H9 (cell line): ENCODE results near the gene AP1G2. TPM values are rescaled to one million over a fixed set of nuclear protein-coding genes. Genes with fewer than 3 reads are reported as not detected.

Source experiments
- DNase-seq: peaks from one replicate; pipeline ENCODE4 v3.0.0-alpha.2; 2017
- H2AFZ ChIP-seq: one replicate; pipeline ENCODE4 v1.6.1; 2013; ENCODE audit warnings: mild to moderate bottlenecking, low read length, control low read depth, moderate library complexity
- H2AK5ac ChIP-seq: 2 replicates; pipeline ENCODE4 v1.6.1; 2013; ENCODE audit warnings: low read length, control low read depth, mixed read lengths; ENCODE audit not compliant: insufficient read length
- H2BK120ac ChIP-seq: one replicate; pipeline ENCODE4 v1.6.1; 2013; ENCODE audit warnings: low read depth, mild to moderate bottlenecking, low read length, control low read depth, inconsistent platforms; ENCODE audit not compliant: poor library complexity, severe bottlenecking
- H2BK12ac ChIP-seq: 2 replicates; pipeline ENCODE4 v1.6.1; 2013; ENCODE audit warnings: low read length, control low read depth, mixed read lengths, low read depth; ENCODE audit not compliant: insufficient read length
- H2BK15ac ChIP-seq: 2 replicates; pipeline ENCODE4 v1.6.1; 2013; ENCODE audit warnings: low read depth, low read length, control low read depth
- H2BK20ac ChIP-seq: one replicate; pipeline ENCODE4 v1.6.1; 2013; ENCODE audit warnings: low read depth, mild to moderate bottlenecking, low read length, control low read depth, inconsistent platforms; ENCODE audit not compliant: poor library complexity, severe bottlenecking
- H2BK5ac ChIP-seq: 2 replicates; pipeline ENCODE4 v1.6.1; 2013; ENCODE audit warnings: low read length, control low read depth, mixed read lengths; ENCODE audit not compliant: insufficient read length
- H3K14ac ChIP-seq: 2 replicates; pipeline ENCODE4 v1.6.1; 2013; ENCODE audit warnings: low read length, control low read depth; ENCODE audit not compliant: insufficient read depth
- H3K18ac ChIP-seq: 2 replicates; pipeline ENCODE4 v1.6.1; 2013; ENCODE audit warnings: low read depth, mild to moderate bottlenecking, mixed read lengths, low read length, control low read depth; ENCODE audit not compliant: insufficient read length
- H3K23ac ChIP-seq: 2 replicates; pipeline ENCODE4 v1.6.1; 2013; ENCODE audit warnings: low read length, control low read depth, mixed read lengths, low read depth; ENCODE audit not compliant: insufficient read length
- H3K23me2 ChIP-seq: 2 replicates; pipeline ENCODE4 v1.6.1; 2013; ENCODE audit warnings: low read depth, mild to moderate bottlenecking, mixed read lengths, low read length, control low read depth; ENCODE audit not compliant: insufficient read length, poor library complexity, severe bottlenecking
- H3K27ac ChIP-seq: 2 replicates; pipeline ENCODE4 v1.5.1; 2013; ENCODE audit warnings: low read length, control low read depth, mixed read lengths, low read depth; ENCODE audit not compliant: insufficient read length
- H3K27me3 ChIP-seq: 2 replicates; pipeline ENCODE4 v1.6.1; 2013; ENCODE audit warnings: low read length, control low read depth, inconsistent platforms; ENCODE audit not compliant: insufficient read depth
- H3K4ac ChIP-seq: 2 replicates; pipeline ENCODE4 v1.6.1; 2013; ENCODE audit warnings: low read depth, mild to moderate bottlenecking, control low read depth, inconsistent platforms, low read length, moderate library complexity
- H3K4me1 ChIP-seq: 2 replicates; pipeline ENCODE4 v1.6.1; 2013; ENCODE audit warnings: low read length, control low read depth, inconsistent platforms; ENCODE audit not compliant: insufficient read depth
- H3K4me2 ChIP-seq: 2 replicates; pipeline ENCODE4 v1.6.1; 2013; ENCODE audit warnings: low read length, control low read depth, mixed read lengths; ENCODE audit not compliant: insufficient read length, insufficient read depth
- H3K56ac ChIP-seq: 2 replicates; pipeline ENCODE4 v1.6.1; 2013; ENCODE audit warnings: low read depth, mild to moderate bottlenecking, mixed read lengths, low read length, control low read depth; ENCODE audit not compliant: insufficient read length
- H3K79me1 ChIP-seq: 2 replicates; pipeline ENCODE4 v1.6.1; 2013; ENCODE audit warnings: low read depth, mild to moderate bottlenecking, moderate library complexity, low read length, control low read depth, inconsistent platforms; ENCODE audit not compliant: insufficient read depth, poor library complexity, severe bottlenecking
- H3K79me2 ChIP-seq: 2 replicates; pipeline ENCODE4 v1.6.1; 2013; ENCODE audit warnings: low read length, control low read depth, inconsistent platforms; ENCODE audit not compliant: insufficient read depth
- H3K9ac ChIP-seq: 2 replicates; pipeline ENCODE4 v1.6.1; 2013; ENCODE audit warnings: low read length, control low read depth, mixed read lengths; ENCODE audit not compliant: insufficient read length; ENCODE audit errors: extremely low read depth
- H3K9me3 ChIP-seq: one replicate; pipeline ENCODE4 v1.6.1; 2013; ENCODE audit warnings: low read depth, low read length, inconsistent platforms; ENCODE audit not compliant: control insufficient read depth
- H3T11ph ChIP-seq: one replicate; pipeline ENCODE4 v1.6.1; 2013; ENCODE audit warnings: mild to moderate bottlenecking, low read length, control low read depth, inconsistent platforms
- H4K20me1 ChIP-seq: one replicate; pipeline ENCODE4 v1.6.1; 2013; ENCODE audit not compliant: control insufficient read depth, insufficient read length, insufficient read depth
- H4K5ac ChIP-seq: 2 replicates; pipeline ENCODE4 v1.6.1; 2013; ENCODE audit warnings: low read depth, mild to moderate bottlenecking, mixed read lengths, low read length, control low read depth; ENCODE audit not compliant: insufficient read length
- H4K8ac ChIP-seq: replicated peaks from 2 replicates; pipeline ENCODE4 v1.6.1; 2013; ENCODE audit warnings: low read length, control low read depth, mixed read lengths, low read depth; ENCODE audit not compliant: insufficient read length
- H4K91ac ChIP-seq: 2 replicates; pipeline ENCODE4 v1.6.1; 2013; ENCODE audit warnings: low read depth, mild to moderate bottlenecking, moderate library complexity, mixed read lengths, low read length, control low read depth; ENCODE audit not compliant: insufficient read length
- H3K27ac Mint-ChIP-seq, 3 experiments: 2 replicates in 2 of 3; 3 replicates in 1 of 3; pipeline ENCODE4 v1.8.0; 2020 to 2021; ENCODE audit warnings: mixed read lengths in 3 of 3, mild to moderate bottlenecking in 1 of 3, moderate library complexity in 1 of 3
- H3K27me3 Mint-ChIP-seq: 2 replicates; pipeline ENCODE4 v1.8.0; 2021; ENCODE audit warnings: low read depth, mild to moderate bottlenecking, moderate library complexity, mixed read lengths
- H3K36me3 Mint-ChIP-seq, 3 experiments: 2 replicates in 2 of 3; 3 replicates in 1 of 3; pipeline ENCODE4 v1.8.0; 2020 to 2021; ENCODE audit warnings: low read depth in 3 of 3, mixed read lengths in 3 of 3; ENCODE audit not compliant: insufficient read depth in 1 of 3
- H3K4me1 Mint-ChIP-seq, 2 experiments: 2 replicates each; pipeline ENCODE4 v1.8.0; 2020; ENCODE audit warnings: mixed read lengths in 2 of 2
- H3K4me3 Mint-ChIP-seq, 2 experiments: 2 replicates in 1 of 2; 3 replicates in 1 of 2; pipeline ENCODE4 v1.8.0; 2020 to 2021; ENCODE audit warnings: mild to moderate bottlenecking in 2 of 2, mixed read lengths in 2 of 2, moderate library complexity in 1 of 2
- H3K9me3 Mint-ChIP-seq, 2 experiments: 2 replicates in 1 of 2; 3 replicates in 1 of 2; pipeline ENCODE4 v1.8.0; 2020; ENCODE audit warnings: mild to moderate bottlenecking in 2 of 2, mixed read lengths in 2 of 2, moderate library complexity in 1 of 2
- WGBS: extraction: QIAGEN DNeasy Blood & Tissue Kit; methylation state at CpG from one replicate; pipeline ENCODE4 v1.1.7; 2013; ENCODE audit warnings: missing lambda C conversion rate, low lambda C conversion rate, mixed read lengths; ENCODE audit not compliant: insufficient read length; ENCODE audit errors: extremely low coverage; 5-methylcytosine and 5-hydroxymethylcytosine counted together
- total RNA-seq: library from RNA; stranded (reverse); gene quantifications from 2 replicates; pipeline ENCODE4 v1.2.1, GENCODE V29; 2021
- TF ChIP-seq, protein P1 (sequence below): fragments of 200-600 bp; sonication (generic); conservative IDR thresholded peaks from 3 replicates; pipeline ENCODE4 v1.8.0; 2021; ENCODE audit warnings: antibody characterized with exemption, mild to moderate bottlenecking

The AP1G2 gene
- total RNA-seq, 1 experiment from 2014 or later = 107 TPM

DNA sequence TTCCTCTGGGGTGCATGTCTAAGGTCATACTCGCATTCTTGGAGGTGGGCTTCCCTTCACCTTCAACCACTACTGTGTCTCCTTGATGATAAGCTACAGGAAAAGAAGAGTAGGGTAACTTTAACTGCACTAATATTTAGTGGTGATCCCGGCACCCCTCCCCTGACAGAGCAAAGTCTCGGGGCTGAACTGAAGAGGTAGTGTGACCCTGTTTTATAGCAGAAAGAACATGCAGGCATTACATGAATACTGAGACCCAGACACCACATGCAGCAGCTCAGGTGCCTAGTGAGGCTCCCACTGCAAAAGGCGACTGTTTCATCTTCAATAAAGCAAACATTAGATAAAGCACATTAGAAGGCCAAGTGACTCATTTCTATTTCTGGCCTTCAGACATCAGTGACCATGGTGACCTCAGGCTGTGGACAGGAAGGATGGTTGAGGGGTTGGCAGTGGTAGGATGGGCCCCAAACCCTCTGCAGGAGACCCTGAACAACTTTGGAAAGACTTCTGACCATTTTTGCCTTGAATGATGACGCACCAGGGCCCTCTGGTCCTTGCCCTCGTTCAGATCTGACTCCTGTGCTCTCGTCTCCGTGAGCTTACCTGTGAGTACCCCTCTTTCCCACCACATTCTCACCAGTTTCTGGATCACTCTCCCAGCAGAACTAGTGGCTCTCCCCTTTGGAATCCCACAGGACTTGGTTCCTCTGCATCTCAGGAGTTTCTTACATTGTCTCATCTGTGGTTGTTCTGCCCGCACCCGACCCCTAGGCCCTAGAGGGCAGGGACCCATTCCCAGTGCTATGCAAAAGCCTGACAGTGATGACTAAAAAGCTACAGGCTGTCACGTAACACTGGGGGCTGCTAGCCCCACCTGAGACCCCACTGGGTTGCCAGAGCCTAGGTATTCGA lies 34.8 kb upstream of the AP1G2 start:
- H3K27ac Mint-ChIP-seq = peak overlapping the region in 1 of 3 experiments; percentile 44; a peak in 1 of 7 replicates

More for the DNA sequence above, 34.8 kb upstream of the AP1G2 start:
- Histone ChIP-seq H3K27ac (no peak overlapping the region), H2AFZ (no peak overlapping the region), H3K9ac (no peak overlapping the region), H3K79me1 (no peaks in the 10 kb centered on the region), H2AK5ac (no peak overlapping the region), H3T11ph (no peak overlapping the region), H3K27me3 (no peaks in the 10 kb centered on the region), H3K79me2 (no peaks in the 10 kb centered on the region), H4K5ac (no peak overlapping the region), H3K23me2 (no peaks in the 10 kb centered on the region), H3K4me2 (no peak overlapping the region), H4K8ac (no peak overlapping the region), H4K91ac (no peak overlapping the region), H2BK12ac (no peak overlapping the region), H2BK15ac (no peak overlapping the region), H3K9me3 (no peaks in the 10 kb centered on the region), H3K18ac (no peak overlapping the region), H3K56ac (no peak overlapping the region), H3K23ac (no peak overlapping the region), H3K4me1 (no peaks in the 10 kb centered on the region), H2BK5ac (no peak overlapping the region), H3K4ac (no peak overlapping the region), H3K14ac (no peak overlapping the region), H2BK20ac (no peak overlapping the region), H2BK120ac (no peak overlapping the region), H4K20me1 (no peaks in the 10 kb centered on the region)
- no peaks in the 10 kb centered on the region for H3K4me1 Mint-ChIP-seq
- DNase-seq = no peak
- H3K36me3 Mint-ChIP-seq = no peaks in the 10 kb centered on the region
- WGBS = no CpG with 5 or more reads among the region's 12 CpGs
- no peak overlapping the region for H3K4me3 Mint-ChIP-seq
- peaks cover 2 to 30% of the 10 kb centered on the region in 2 experiments; a peak in 1 of 5 replicates for H3K9me3 Mint-ChIP-seq
- TF ChIP-seq, protein P1, sequence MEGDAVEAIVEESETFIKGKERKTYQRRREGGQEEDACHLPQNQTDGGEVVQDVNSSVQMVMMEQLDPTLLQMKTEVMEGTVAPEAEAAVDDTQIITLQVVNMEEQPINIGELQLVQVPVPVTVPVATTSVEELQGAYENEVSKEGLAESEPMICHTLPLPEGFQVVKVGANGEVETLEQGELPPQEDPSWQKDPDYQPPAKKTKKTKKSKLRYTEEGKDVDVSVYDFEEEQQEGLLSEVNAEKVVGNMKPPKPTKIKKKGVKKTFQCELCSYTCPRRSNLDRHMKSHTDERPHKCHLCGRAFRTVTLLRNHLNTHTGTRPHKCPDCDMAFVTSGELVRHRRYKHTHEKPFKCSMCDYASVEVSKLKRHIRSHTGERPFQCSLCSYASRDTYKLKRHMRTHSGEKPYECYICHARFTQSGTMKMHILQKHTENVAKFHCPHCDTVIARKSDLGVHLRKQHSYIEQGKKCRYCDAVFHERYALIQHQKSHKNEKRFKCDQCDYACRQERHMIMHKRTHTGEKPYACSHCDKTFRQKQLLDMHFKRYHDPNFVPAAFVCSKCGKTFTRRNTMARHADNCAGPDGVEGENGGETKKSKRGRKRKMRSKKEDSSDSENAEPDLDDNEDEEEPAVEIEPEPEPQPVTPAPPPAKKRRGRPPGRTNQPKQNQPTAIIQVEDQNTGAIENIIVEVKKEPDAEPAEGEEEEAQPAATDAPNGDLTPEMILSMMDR = no peak
- H3K27me3 Mint-ChIP-seq = peaks cover 6% of the 10 kb centered on the region; the same call in 1 of the 2 replicates
